H9 (cell line): ENCODE measurements around the gene IL31. TPM values are rescaled to one million over a fixed set of nuclear protein-coding genes. Genes with fewer than 3 reads are reported as not detected.

Source experiments
- DNase-seq: peaks from one replicate; pipeline ENCODE4 v3.0.0-alpha.2; 2017
- H2AFZ ChIP-seq: one replicate; pipeline ENCODE4 v1.6.1; 2013; ENCODE audit warnings: mild to moderate bottlenecking, low read length, control low read depth, moderate library complexity
- H2AK5ac ChIP-seq: 2 replicates; pipeline ENCODE4 v1.6.1; 2013; ENCODE audit warnings: low read length, control low read depth, mixed read lengths; ENCODE audit not compliant: insufficient read length
- H2BK120ac ChIP-seq: one replicate; pipeline ENCODE4 v1.6.1; 2013; ENCODE audit warnings: low read depth, mild to moderate bottlenecking, low read length, control low read depth, inconsistent platforms; ENCODE audit not compliant: poor library complexity, severe bottlenecking
- H2BK12ac ChIP-seq: 2 replicates; pipeline ENCODE4 v1.6.1; 2013; ENCODE audit warnings: low read length, control low read depth, mixed read lengths, low read depth; ENCODE audit not compliant: insufficient read length
- H2BK15ac ChIP-seq: 2 replicates; pipeline ENCODE4 v1.6.1; 2013; ENCODE audit warnings: low read depth, low read length, control low read depth
- H2BK20ac ChIP-seq: one replicate; pipeline ENCODE4 v1.6.1; 2013; ENCODE audit warnings: low read depth, mild to moderate bottlenecking, low read length, control low read depth, inconsistent platforms; ENCODE audit not compliant: poor library complexity, severe bottlenecking
- H2BK5ac ChIP-seq: 2 replicates; pipeline ENCODE4 v1.6.1; 2013; ENCODE audit warnings: low read length, control low read depth, mixed read lengths; ENCODE audit not compliant: insufficient read length
- H3K14ac ChIP-seq: 2 replicates; pipeline ENCODE4 v1.6.1; 2013; ENCODE audit warnings: low read length, control low read depth; ENCODE audit not compliant: insufficient read depth
- H3K18ac ChIP-seq: 2 replicates; pipeline ENCODE4 v1.6.1; 2013; ENCODE audit warnings: low read depth, mild to moderate bottlenecking, mixed read lengths, low read length, control low read depth; ENCODE audit not compliant: insufficient read length
- H3K23ac ChIP-seq: 2 replicates; pipeline ENCODE4 v1.6.1; 2013; ENCODE audit warnings: low read length, control low read depth, mixed read lengths, low read depth; ENCODE audit not compliant: insufficient read length
- H3K23me2 ChIP-seq: 2 replicates; pipeline ENCODE4 v1.6.1; 2013; ENCODE audit warnings: low read depth, mild to moderate bottlenecking, mixed read lengths, low read length, control low read depth; ENCODE audit not compliant: insufficient read length, poor library complexity, severe bottlenecking
- H3K27ac ChIP-seq: 2 replicates; pipeline ENCODE4 v1.5.1; 2013; ENCODE audit warnings: low read length, control low read depth, mixed read lengths, low read depth; ENCODE audit not compliant: insufficient read length
- H3K27me3 ChIP-seq: 2 replicates; pipeline ENCODE4 v1.6.1; 2013; ENCODE audit warnings: low read length, control low read depth, inconsistent platforms; ENCODE audit not compliant: insufficient read depth
- H3K4ac ChIP-seq: 2 replicates; pipeline ENCODE4 v1.6.1; 2013; ENCODE audit warnings: low read depth, mild to moderate bottlenecking, control low read depth, inconsistent platforms, low read length, moderate library complexity
- H3K4me1 ChIP-seq: 2 replicates; pipeline ENCODE4 v1.6.1; 2013; ENCODE audit warnings: low read length, control low read depth, inconsistent platforms; ENCODE audit not compliant: insufficient read depth
- H3K4me2 ChIP-seq: 2 replicates; pipeline ENCODE4 v1.6.1; 2013; ENCODE audit warnings: low read length, control low read depth, mixed read lengths; ENCODE audit not compliant: insufficient read length, insufficient read depth
- H3K56ac ChIP-seq: 2 replicates; pipeline ENCODE4 v1.6.1; 2013; ENCODE audit warnings: low read depth, mild to moderate bottlenecking, mixed read lengths, low read length, control low read depth; ENCODE audit not compliant: insufficient read length
- H3K79me1 ChIP-seq: 2 replicates; pipeline ENCODE4 v1.6.1; 2013; ENCODE audit warnings: low read depth, mild to moderate bottlenecking, moderate library complexity, low read length, control low read depth, inconsistent platforms; ENCODE audit not compliant: insufficient read depth, poor library complexity, severe bottlenecking
- H3K79me2 ChIP-seq: 2 replicates; pipeline ENCODE4 v1.6.1; 2013; ENCODE audit warnings: low read length, control low read depth, inconsistent platforms; ENCODE audit not compliant: insufficient read depth
- H3K9ac ChIP-seq: 2 replicates; pipeline ENCODE4 v1.6.1; 2013; ENCODE audit warnings: low read length, control low read depth, mixed read lengths; ENCODE audit not compliant: insufficient read length; ENCODE audit errors: extremely low read depth
- H3K9me3 ChIP-seq: one replicate; pipeline ENCODE4 v1.6.1; 2013; ENCODE audit warnings: low read depth, low read length, inconsistent platforms; ENCODE audit not compliant: control insufficient read depth
- H3T11ph ChIP-seq: one replicate; pipeline ENCODE4 v1.6.1; 2013; ENCODE audit warnings: mild to moderate bottlenecking, low read length, control low read depth, inconsistent platforms
- H4K20me1 ChIP-seq: one replicate; pipeline ENCODE4 v1.6.1; 2013; ENCODE audit not compliant: control insufficient read depth, insufficient read length, insufficient read depth
- H4K5ac ChIP-seq: 2 replicates; pipeline ENCODE4 v1.6.1; 2013; ENCODE audit warnings: low read depth, mild to moderate bottlenecking, mixed read lengths, low read length, control low read depth; ENCODE audit not compliant: insufficient read length
- H4K8ac ChIP-seq: replicated peaks from 2 replicates; pipeline ENCODE4 v1.6.1; 2013; ENCODE audit warnings: low read length, control low read depth, mixed read lengths, low read depth; ENCODE audit not compliant: insufficient read length
- H4K91ac ChIP-seq: 2 replicates; pipeline ENCODE4 v1.6.1; 2013; ENCODE audit warnings: low read depth, mild to moderate bottlenecking, moderate library complexity, mixed read lengths, low read length, control low read depth; ENCODE audit not compliant: insufficient read length
- H3K27ac Mint-ChIP-seq, 3 experiments: 2 replicates in 2 of 3; 3 replicates in 1 of 3; pipeline ENCODE4 v1.8.0; 2020 to 2021; ENCODE audit warnings: mixed read lengths in 3 of 3, mild to moderate bottlenecking in 1 of 3, moderate library complexity in 1 of 3
- H3K27me3 Mint-ChIP-seq: 2 replicates; pipeline ENCODE4 v1.8.0; 2021; ENCODE audit warnings: low read depth, mild to moderate bottlenecking, moderate library complexity, mixed read lengths
- H3K36me3 Mint-ChIP-seq, 3 experiments: 2 replicates in 2 of 3; 3 replicates in 1 of 3; pipeline ENCODE4 v1.8.0; 2020 to 2021; ENCODE audit warnings: low read depth in 3 of 3, mixed read lengths in 3 of 3; ENCODE audit not compliant: insufficient read depth in 1 of 3
- H3K4me1 Mint-ChIP-seq, 2 experiments: 2 replicates each; pipeline ENCODE4 v1.8.0; 2020; ENCODE audit warnings: mixed read lengths in 2 of 2
- H3K4me3 Mint-ChIP-seq, 2 experiments: 2 replicates in 1 of 2; 3 replicates in 1 of 2; pipeline ENCODE4 v1.8.0; 2020 to 2021; ENCODE audit warnings: mild to moderate bottlenecking in 2 of 2, mixed read lengths in 2 of 2, moderate library complexity in 1 of 2
- H3K9me3 Mint-ChIP-seq, 2 experiments: 2 replicates in 1 of 2; 3 replicates in 1 of 2; pipeline ENCODE4 v1.8.0; 2020; ENCODE audit warnings: mild to moderate bottlenecking in 2 of 2, mixed read lengths in 2 of 2, moderate library complexity in 1 of 2
- WGBS: extraction: QIAGEN DNeasy Blood & Tissue Kit; methylation state at CpG from one replicate; pipeline ENCODE4 v1.1.7; 2013; ENCODE audit warnings: missing lambda C conversion rate, low lambda C conversion rate, mixed read lengths; ENCODE audit not compliant: insufficient read length; ENCODE audit errors: extremely low coverage; 5-methylcytosine and 5-hydroxymethylcytosine counted together
- total RNA-seq: library from RNA; stranded (reverse); gene quantifications from 2 replicates; pipeline ENCODE4 v1.2.1, GENCODE V29; 2021
- TF ChIP-seq, protein P1 (sequence below): fragments of 200-600 bp; sonication (generic); conservative IDR thresholded peaks from 3 replicates; pipeline ENCODE4 v1.8.0; 2021; ENCODE audit warnings: antibody characterized with exemption, mild to moderate bottlenecking

IL31 gene
- total RNA-seq, 1 experiment from 2014 or later, result not detected

DNA sequence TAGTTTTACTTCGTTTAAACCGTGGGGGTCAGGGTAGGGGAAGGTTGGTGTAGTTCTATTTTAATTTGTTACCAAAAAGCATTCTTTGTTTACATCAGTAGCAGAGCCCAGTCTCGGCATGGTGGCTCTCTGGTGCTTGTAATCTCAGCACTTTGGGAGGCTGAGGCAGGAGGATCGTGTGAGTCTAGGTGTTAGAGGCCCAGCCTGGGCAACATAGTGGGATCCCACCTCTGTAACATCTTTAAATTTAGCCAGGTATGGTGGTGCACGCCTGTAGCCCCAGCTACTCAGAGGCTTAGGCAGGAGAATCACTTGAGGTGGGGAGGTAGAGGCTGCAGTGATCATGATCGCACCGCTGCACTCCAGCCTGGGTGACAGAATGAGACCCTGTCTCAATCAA, 11.1 kb upstream of the IL31 start:
- Histone ChIP-seq H3K23ac (no peak overlapping the region), H3K14ac (no peak overlapping the region), H3K79me2 (no peaks in the 10 kb centered on the region), H3K9ac (no peak overlapping the region), H3K23me2 (no peaks in the 10 kb centered on the region), H2BK5ac (no peak overlapping the region), H3K4ac (no peak overlapping the region), H4K8ac (no peak overlapping the region), H3T11ph (no peak overlapping the region), H3K27me3 (no peaks in the 10 kb centered on the region), H2BK15ac (no peak overlapping the region), H3K79me1 (no peaks in the 10 kb centered on the region), H3K18ac (no peak overlapping the region), H4K5ac (no peak overlapping the region), H2BK20ac (no peak overlapping the region), H4K91ac (no peak overlapping the region), H3K27ac (no peak overlapping the region), H3K4me2 (no peak overlapping the region), H2AK5ac (no peak overlapping the region), H2BK12ac (no peak overlapping the region), H3K9me3 (no peaks in the 10 kb centered on the region), H4K20me1 (peaks cover 3% of the 10 kb centered on the region), H2BK120ac (no peak overlapping the region), H3K4me1 (no peaks in the 10 kb centered on the region), H2AFZ (no peak overlapping the region), H3K56ac (no peak overlapping the region)
- TF ChIP-seq, protein P1, sequence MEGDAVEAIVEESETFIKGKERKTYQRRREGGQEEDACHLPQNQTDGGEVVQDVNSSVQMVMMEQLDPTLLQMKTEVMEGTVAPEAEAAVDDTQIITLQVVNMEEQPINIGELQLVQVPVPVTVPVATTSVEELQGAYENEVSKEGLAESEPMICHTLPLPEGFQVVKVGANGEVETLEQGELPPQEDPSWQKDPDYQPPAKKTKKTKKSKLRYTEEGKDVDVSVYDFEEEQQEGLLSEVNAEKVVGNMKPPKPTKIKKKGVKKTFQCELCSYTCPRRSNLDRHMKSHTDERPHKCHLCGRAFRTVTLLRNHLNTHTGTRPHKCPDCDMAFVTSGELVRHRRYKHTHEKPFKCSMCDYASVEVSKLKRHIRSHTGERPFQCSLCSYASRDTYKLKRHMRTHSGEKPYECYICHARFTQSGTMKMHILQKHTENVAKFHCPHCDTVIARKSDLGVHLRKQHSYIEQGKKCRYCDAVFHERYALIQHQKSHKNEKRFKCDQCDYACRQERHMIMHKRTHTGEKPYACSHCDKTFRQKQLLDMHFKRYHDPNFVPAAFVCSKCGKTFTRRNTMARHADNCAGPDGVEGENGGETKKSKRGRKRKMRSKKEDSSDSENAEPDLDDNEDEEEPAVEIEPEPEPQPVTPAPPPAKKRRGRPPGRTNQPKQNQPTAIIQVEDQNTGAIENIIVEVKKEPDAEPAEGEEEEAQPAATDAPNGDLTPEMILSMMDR, result no peak
- Mint-ChIP-seq H3K27me3 (peaks cover 28% of the 10 kb centered on the region), H3K4me1 (peaks cover 3 to 8% of the 10 kb centered on the region in 2 experiments; a peak in 2 of 4 replicates), H3K36me3 (no peaks in the 10 kb centered on the region; a peak in 1 of 7 replicates), H3K9me3 (no peaks in the 10 kb centered on the region; a peak in 1 of 5 replicates), H3K4me3 (no peak overlapping the region; a peak in 1 of 5 replicates), H3K27ac (no peak overlapping the region)
- DNase-seq, result no peak
- WGBS, result no CpG with 5 or more reads among the region's 7 CpGs
